ENCODE measurements around the gene ASB2. TPM values are rescaled to one million over a fixed set of nuclear protein-coding genes. Genes with fewer than 3 reads are reported as not detected.

Gene ASB2
- total RNA-seq, 1 donor: 0.45 TPM

DNA sequence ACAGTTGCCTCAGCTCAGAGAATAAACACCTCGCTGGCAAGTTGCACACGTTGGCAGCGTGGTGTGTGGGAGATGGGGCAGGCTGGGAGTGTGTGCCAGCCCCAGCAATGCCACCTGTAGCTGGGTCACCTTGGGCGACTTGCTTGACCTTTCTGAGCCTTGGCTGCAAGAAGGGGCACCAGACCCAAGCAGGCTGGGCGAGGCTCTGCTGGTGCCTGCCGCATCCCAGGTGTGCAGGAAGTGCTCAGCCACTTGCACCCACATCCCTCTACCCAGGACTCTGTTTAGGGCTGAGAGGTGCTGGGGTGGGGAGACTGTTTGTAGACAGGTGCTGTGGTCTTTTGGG, 48.6 kb downstream of the ASB2 start:
- no peak overlapping the region for H3K4me3 ChIP-seq (ENCODE audit: low read depth, low read length)
- DNase-seq (ENCODE audit: low read depth): no peak
- no peak for TF ChIP-seq CTCF (IDR thresholded peaks at IDR 0.05; ENCODE audit: insufficient read depth, low read length)

GRCh38 chr14:93926873-93927799, 49.2 kb downstream of the ASB2 start, which contains the start of gene FAM181A:
Gene FAM181A, plus strand, starts transcription at chr14:93927344. Its CDS starts 942 bp downstream, at chr14:93928286.
- DNase-seq (ENCODE audit: low read depth): no peak
- TF ChIP-seq CTCF (IDR thresholded peaks at IDR 0.05; ENCODE audit: insufficient read depth, low read length): no peak

DNA sequence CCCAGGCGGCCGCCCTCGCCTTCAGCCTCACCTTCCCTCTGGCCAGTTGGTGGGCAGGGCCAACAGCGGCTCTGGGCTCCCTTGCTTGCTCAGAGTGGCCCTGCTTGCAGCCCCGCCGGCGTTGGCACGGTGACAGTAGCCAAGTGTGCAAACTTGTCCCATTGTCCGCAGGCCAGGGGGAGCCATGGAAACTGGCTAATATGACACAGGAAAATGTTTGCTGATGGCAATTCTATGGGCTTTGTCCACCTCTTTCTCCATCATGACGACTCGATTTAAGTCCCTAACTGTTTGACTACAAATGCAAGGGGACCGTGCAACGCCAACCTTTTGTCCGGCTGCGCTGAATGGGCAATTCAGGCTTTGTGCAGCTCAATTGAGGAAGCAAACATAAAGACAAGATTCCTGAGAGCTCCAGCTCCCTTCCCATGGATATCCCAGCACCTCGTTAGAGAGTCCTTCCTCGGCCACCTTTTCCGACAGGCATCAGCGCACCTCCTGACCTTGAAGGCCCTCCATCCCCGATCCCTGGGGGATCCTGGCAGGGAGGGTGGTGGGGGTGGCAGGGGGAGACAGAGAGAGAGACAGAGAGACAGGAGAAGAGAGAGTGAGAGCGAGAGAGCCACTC, 50.0 kb downstream of the ASB2 start:
- DNase-seq (ENCODE audit: low read depth): no peak
- no peak for TF ChIP-seq CTCF (IDR thresholded peaks at IDR 0.05; ENCODE audit: insufficient read depth, low read length)
- no peak overlapping the region for H3K4me3 ChIP-seq (ENCODE audit: low read depth, low read length)

More at GRCh38 chr14:93926873-93927799, 49.2 kb downstream of the ASB2 start, which contains the start of gene FAM181A:
- no peak within 1 kb of the TSS for H3K4me3 ChIP-seq (ENCODE audit: low read depth, low read length)

DNA sequence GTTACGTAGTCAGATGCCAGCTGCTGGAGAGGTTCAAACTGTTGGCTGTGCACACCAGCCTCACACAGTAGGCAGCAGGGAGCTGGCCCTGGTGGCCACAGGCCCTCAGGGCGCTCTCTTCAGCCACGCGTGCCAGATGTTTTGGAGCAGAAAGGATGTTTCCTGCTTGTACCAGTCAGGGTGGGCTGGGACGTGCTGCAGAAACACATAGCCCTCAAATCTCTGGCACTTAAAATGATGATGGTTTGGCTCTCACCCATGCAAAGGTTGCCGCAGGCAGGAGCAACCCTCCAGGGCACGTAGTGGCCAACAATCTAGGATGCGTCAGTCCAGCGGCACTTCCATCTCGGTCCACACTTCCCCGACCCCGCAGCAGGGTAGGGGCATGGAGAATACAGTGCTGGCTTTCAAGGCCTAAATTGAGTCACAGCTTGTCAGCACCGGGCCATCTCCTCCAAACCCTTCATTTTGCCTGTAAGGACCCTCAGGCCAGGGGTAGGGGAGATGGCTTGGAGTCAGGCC, 50.9 kb downstream of the ASB2 start:
- TF ChIP-seq CTCF (IDR thresholded peaks at IDR 0.05; ENCODE audit: insufficient read depth, low read length): no peak
- DNase-seq (ENCODE audit: low read depth): no peak
- no peak overlapping the region for H3K4me3 ChIP-seq (ENCODE audit: low read depth, low read length)

GRCh38 chr14:93924592-93925355, 51.6 kb downstream of the ASB2 start:
- TF ChIP-seq CTCF (IDR thresholded peaks at IDR 0.05; ENCODE audit: insufficient read depth, low read length): no peak
- no peak overlapping the region for H3K4me3 ChIP-seq (ENCODE audit: low read depth, low read length)
- no peak for DNase-seq (ENCODE audit: low read depth)

DNA sequence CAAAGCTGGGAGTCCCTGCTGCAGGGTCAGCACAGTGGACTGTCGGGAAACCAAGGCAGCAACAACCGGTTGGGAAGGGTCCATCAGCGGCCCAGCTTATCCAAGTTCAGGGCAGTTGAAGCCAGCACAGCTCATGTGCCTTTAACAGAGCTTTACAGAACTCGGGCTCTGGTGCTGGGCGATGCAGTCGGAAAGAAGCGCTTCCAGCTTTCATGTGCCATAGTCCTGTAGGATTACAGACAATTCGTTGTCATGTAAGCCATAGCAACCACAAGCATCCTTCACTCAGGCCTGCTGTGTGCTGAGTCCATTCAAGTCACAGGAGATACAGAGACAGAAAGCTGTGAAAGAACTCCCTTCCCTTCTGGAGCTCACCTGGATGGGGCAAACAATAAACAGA, 52.7 kb downstream of the ASB2 start:
- no peak for DNase-seq (ENCODE audit: low read depth)
- no peak overlapping the region for H3K4me3 ChIP-seq (ENCODE audit: low read depth, low read length)
- TF ChIP-seq CTCF (IDR thresholded peaks at IDR 0.05; ENCODE audit: insufficient read depth, low read length): no peak
